PC-9 (cell line): Measurements from ENCODE around the gene EVC.

Experiments used
- EZH2 ChIP-seq: fragments of 200-600 bp; sonication (generic); IDR thresholded peaks from 2 replicates; pipeline ENCODE4 v1.8.0; 2017; ENCODE audit warnings: antibody characterized with exemption, low read depth
- TF ChIP-seq, protein P1 (sequence below): fragments of 200-600 bp; sonication (generic); conservative IDR thresholded peaks from 2 replicates; pipeline ENCODE4 v1.6.1; 2017; ENCODE audit warnings: mixed run types, antibody characterized with exemption, mild to moderate bottlenecking, moderate library complexity

DNA sequence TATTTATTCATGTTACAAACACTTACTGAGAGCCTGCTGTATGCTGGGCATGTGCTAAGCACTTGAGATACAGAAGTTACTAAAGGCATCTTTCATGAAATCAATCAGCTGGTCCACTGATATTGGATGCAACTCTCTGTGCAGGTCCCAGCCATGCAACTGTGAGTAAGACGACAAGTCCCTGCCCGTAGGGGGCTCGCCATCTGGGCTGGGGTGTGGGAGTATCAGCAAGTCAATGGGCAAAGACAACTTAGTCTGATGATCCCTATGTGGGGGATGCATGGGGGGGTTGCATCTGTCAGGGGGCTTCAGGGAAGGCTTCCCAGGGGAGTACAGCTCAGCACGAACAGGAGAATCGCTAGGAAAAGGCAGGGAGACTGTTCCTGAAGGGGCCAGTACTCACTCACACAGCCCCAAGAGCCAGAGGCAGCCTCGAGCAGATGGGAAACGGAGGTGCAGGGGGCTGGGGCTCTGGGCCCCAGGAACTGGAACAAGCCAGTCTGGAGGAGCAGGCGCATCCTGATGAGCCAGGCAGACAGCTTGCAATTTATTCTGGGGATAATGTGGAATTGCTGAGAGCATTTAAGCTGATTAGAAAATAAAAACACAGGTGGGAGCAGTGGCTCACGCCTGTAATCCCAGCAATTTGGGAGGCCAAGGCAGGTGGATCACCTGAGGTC is 141.7 kb downstream of the EVC start:
- TF ChIP-seq, protein P1, sequence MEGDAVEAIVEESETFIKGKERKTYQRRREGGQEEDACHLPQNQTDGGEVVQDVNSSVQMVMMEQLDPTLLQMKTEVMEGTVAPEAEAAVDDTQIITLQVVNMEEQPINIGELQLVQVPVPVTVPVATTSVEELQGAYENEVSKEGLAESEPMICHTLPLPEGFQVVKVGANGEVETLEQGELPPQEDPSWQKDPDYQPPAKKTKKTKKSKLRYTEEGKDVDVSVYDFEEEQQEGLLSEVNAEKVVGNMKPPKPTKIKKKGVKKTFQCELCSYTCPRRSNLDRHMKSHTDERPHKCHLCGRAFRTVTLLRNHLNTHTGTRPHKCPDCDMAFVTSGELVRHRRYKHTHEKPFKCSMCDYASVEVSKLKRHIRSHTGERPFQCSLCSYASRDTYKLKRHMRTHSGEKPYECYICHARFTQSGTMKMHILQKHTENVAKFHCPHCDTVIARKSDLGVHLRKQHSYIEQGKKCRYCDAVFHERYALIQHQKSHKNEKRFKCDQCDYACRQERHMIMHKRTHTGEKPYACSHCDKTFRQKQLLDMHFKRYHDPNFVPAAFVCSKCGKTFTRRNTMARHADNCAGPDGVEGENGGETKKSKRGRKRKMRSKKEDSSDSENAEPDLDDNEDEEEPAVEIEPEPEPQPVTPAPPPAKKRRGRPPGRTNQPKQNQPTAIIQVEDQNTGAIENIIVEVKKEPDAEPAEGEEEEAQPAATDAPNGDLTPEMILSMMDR, result no peak
- TF ChIP-seq EZH2, result no peak
